ENCODE measurements around the gene TCERG1L.

DNA sequence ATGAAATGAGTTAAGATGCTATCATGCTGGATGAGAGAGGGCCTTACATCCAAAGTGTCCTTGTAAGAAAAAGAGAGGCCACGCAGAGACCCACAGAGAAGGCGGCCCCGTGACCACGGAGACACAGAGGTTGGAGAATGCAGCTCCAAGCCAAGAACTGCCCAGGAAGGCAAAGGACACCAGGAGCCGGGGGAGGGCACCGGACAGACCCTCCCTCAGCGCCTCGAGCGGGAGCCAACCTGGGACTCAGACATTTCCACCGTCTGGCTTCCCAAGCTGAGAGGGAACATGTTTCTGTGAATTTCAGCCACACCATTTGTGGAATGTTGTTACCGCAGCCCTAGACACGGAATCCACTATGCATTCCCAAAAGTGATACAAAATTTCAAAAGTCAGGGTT is 22.9 kb downstream of the TCERG1L start:
- TF ChIP-seq, protein P1, sequence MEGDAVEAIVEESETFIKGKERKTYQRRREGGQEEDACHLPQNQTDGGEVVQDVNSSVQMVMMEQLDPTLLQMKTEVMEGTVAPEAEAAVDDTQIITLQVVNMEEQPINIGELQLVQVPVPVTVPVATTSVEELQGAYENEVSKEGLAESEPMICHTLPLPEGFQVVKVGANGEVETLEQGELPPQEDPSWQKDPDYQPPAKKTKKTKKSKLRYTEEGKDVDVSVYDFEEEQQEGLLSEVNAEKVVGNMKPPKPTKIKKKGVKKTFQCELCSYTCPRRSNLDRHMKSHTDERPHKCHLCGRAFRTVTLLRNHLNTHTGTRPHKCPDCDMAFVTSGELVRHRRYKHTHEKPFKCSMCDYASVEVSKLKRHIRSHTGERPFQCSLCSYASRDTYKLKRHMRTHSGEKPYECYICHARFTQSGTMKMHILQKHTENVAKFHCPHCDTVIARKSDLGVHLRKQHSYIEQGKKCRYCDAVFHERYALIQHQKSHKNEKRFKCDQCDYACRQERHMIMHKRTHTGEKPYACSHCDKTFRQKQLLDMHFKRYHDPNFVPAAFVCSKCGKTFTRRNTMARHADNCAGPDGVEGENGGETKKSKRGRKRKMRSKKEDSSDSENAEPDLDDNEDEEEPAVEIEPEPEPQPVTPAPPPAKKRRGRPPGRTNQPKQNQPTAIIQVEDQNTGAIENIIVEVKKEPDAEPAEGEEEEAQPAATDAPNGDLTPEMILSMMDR (IDR thresholded peaks at IDR 0.05) = no peak
- TF ChIP-seq NFYB (CRISPR knock-in tag; conservative IDR thresholded peaks at IDR 0.05; ENCODE audit: low read depth) (no peak), IRF2 (CRISPR knock-in tag; IDR thresholded peaks at IDR 0.05; ENCODE audit: borderline replicate concordance, low read depth) (no peak), CREB1 (CRISPR knock-in tag; IDR thresholded peaks at IDR 0.05) (no peak), ELF4 (CRISPR knock-in tag; IDR thresholded peaks at IDR 0.05; ENCODE audit: low read depth) (no peak), TEAD4 (CRISPR knock-in tag; IDR thresholded peaks at IDR 0.05) (no peak), ESRRA (CRISPR knock-in tag; IDR thresholded peaks at IDR 0.05; ENCODE audit: borderline replicate concordance) (no peak)
- TF ChIP-seq, protein P2, sequence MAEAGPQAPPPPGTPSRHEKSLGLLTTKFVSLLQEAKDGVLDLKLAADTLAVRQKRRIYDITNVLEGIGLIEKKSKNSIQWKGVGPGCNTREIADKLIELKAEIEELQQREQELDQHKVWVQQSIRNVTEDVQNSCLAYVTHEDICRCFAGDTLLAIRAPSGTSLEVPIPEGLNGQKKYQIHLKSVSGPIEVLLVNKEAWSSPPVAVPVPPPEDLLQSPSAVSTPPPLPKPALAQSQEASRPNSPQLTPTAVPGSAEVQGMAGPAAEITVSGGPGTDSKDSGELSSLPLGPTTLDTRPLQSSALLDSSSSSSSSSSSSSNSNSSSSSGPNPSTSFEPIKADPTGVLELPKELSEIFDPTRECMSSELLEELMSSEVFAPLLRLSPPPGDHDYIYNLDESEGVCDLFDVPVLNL (CRISPR knock-in tag; IDR thresholded peaks at IDR 0.05; ENCODE audit: borderline replicate concordance, low read depth) = no peak
- TF ChIP-seq, protein P3, sequence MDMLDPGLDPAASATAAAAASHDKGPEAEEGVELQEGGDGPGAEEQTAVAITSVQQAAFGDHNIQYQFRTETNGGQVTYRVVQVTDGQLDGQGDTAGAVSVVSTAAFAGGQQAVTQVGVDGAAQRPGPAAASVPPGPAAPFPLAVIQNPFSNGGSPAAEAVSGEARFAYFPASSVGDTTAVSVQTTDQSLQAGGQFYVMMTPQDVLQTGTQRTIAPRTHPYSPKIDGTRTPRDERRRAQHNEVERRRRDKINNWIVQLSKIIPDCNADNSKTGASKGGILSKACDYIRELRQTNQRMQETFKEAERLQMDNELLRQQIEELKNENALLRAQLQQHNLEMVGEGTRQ (CRISPR knock-in tag; IDR thresholded peaks at IDR 0.05) = no peak
- TF ChIP-seq, protein P4, sequence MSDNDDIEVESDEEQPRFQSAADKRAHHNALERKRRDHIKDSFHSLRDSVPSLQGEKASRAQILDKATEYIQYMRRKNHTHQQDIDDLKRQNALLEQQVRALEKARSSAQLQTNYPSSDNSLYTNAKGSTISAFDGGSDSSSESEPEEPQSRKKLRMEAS (CRISPR knock-in tag; IDR thresholded peaks at IDR 0.05) = no peak
- TF ChIP-seq, protein P5, sequence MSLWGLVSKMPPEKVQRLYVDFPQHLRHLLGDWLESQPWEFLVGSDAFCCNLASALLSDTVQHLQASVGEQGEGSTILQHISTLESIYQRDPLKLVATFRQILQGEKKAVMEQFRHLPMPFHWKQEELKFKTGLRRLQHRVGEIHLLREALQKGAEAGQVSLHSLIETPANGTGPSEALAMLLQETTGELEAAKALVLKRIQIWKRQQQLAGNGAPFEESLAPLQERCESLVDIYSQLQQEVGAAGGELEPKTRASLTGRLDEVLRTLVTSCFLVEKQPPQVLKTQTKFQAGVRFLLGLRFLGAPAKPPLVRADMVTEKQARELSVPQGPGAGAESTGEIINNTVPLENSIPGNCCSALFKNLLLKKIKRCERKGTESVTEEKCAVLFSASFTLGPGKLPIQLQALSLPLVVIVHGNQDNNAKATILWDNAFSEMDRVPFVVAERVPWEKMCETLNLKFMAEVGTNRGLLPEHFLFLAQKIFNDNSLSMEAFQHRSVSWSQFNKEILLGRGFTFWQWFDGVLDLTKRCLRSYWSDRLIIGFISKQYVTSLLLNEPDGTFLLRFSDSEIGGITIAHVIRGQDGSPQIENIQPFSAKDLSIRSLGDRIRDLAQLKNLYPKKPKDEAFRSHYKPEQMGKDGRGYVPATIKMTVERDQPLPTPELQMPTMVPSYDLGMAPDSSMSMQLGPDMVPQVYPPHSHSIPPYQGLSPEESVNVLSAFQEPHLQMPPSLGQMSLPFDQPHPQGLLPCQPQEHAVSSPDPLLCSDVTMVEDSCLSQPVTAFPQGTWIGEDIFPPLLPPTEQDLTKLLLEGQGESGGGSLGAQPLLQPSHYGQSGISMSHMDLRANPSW (CRISPR knock-in tag; conservative IDR thresholded peaks at IDR 0.05; ENCODE audit: low read depth) = no peak
- TF ChIP-seq, protein P6, sequence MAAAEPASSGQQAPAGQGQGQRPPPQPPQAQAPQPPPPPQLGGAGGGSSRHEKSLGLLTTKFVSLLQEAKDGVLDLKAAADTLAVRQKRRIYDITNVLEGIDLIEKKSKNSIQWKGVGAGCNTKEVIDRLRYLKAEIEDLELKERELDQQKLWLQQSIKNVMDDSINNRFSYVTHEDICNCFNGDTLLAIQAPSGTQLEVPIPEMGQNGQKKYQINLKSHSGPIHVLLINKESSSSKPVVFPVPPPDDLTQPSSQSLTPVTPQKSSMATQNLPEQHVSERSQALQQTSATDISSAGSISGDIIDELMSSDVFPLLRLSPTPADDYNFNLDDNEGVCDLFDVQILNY (CRISPR knock-in tag; IDR thresholded peaks at IDR 0.05) = no peak

Data from WTC11 (cell line).